NK-92 (cell line): ENCODE results near the gene SULT2B1.

Experiments used
- DNase-seq: peaks from one replicate; lab custom pipeline; 2025; ENCODE audit not compliant: unreplicated experiment; lab: John Stamatoyannopoulos, UW

SULT2B1 gene

GRCh38 chr19:48633148-48634035 is 81.4 kb downstream of the SULT2B1 start:
- no peak for DNase-seq

DNA sequence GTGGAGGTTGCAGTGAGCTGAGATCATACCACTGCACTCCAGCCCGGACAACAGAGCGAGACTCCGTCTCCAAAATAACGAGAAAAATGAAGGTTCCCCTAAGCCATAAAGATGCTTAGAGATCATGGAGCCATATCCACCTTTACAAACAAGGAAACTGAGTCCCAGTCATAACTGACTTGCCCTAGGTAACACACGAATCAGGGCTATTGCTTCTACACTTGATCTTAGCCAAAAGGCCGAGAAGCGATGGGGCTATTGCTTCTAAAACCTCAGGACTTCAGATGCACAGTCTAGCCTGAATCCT is 82.0 kb downstream of the SULT2B1 start:
- no peak for DNase-seq

GRCh38 chr19:48634424-48635262 is 82.7 kb downstream of the SULT2B1 start:
- no peak for DNase-seq

DNA sequence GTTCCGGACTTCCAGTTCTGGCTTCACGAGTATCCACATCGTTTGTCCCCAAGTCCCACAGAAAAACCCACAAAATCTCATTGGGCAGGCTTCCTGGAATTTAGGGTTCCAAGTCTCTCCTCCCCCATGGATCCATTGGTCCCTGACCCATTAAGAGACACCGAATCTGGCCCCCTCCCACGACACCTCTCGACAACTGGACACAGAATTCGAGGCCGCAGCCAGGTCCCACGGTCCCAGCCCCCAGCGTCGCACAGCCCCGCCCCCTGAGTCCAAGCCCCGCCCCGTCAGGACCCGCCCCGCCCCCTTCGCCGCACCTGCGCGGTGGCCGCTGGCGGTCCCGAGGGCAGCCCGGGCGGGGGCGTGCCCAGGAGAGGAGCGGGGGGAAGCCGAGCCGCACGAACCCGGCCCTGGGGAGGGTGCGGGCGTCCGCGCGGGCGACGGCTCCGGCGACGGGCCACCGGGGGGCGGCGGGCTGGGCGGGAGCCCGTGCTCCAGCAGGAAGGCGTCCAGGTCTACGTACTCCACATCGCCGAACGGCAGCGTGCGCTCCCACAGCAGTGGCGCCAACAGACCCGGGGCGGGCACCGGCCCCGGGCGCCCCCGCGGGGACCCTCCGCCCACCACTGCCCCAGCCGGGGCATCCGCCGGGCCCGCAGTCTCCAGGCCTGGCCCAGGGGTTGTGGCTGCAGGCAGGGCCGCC is 83.4 kb downstream of the SULT2B1 start:
- no peak for DNase-seq

- DNase-seq = no peak
These were observed 84.2 kb downstream of the SULT2B1 start for GRCh38 chr19:48635966-48636858.

DNA sequence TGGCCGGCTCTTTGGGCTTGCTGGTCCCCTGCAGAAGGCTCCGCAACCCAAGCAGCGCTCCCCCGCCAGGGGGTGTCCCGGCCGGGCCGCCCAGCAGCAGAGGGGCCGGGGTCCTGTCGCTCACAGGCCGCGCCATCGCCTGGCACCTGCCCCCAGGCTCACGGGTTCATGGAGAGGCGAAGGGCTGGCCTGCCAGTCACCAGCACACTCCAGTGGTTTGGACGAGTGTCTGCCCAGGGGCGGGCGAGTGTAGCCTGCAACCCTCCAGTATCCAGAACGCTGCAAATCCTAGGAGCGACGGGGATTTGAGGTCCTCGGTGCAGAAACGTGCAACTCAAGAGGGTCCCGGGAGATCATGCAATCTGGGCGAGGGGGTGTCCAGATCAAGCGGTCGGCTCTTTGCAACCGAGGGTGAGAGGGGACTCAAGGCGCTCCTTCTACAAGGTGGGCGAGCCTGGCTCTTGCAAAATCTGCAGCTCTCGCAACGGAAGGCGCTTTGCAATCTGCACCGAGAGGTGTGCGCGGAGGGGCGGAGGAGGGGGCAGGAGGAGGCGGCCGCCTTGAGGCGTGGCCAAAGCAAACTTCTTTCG is 85.0 kb downstream of the SULT2B1 start, which contains the start of gene DBP:
Gene DBP, minus strand, starts transcription at position 521 of the 590 bp plus-strand sequence. Its CDS starts 385 bp downstream, at position 136.
- no peak for DNase-seq

GRCh38 chr19:48637449-48637947 is 85.5 kb downstream of the SULT2B1 start:
- peak; percentile 95 for DNase-seq

DNA sequence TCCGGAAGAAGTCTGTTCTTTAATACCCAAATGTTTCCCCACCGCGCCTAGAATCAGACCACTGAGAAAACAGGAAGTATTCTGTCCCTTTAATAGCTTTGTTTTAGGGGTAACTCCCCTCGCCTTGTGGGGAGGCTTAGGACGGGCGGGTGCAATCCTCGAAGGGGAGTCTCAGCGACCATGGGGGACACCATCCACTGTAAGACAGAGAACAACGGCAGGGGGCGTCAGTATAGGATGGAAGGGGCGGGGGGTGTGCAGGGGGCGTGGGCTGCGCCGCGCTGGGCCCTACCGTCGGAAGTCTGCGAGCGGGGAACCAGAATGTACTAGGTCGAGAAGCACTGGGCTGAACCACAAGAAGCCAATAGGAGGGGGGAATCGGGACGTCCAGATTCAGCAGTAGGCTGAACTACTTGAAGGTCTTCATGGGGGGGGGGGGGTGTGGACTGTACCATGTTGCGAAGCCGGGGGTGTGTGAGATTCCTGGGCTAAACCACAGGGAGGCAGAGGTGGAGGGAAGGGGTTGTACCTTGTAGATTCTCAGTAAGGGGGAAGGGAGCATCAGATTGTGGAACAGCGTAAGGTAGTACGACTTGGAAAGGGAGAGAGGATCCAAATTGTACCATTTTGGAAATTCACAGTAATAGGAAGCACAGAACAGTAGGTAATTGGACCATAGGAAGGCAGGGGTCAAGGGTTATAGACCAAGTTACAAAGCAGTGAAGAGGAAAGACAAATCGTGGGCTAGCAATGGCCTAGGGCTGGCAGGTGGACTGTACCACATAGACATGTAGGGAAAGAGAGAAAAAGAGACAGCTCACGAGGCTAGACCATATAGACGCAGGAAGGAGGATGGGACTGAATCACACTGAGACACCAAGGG is 86.2 kb downstream of the SULT2B1 start:
- no peak for DNase-seq

GRCh38 chr19:48638831-48639381 is 86.9 kb downstream of the SULT2B1 start:
- no peak for DNase-seq

DNA sequence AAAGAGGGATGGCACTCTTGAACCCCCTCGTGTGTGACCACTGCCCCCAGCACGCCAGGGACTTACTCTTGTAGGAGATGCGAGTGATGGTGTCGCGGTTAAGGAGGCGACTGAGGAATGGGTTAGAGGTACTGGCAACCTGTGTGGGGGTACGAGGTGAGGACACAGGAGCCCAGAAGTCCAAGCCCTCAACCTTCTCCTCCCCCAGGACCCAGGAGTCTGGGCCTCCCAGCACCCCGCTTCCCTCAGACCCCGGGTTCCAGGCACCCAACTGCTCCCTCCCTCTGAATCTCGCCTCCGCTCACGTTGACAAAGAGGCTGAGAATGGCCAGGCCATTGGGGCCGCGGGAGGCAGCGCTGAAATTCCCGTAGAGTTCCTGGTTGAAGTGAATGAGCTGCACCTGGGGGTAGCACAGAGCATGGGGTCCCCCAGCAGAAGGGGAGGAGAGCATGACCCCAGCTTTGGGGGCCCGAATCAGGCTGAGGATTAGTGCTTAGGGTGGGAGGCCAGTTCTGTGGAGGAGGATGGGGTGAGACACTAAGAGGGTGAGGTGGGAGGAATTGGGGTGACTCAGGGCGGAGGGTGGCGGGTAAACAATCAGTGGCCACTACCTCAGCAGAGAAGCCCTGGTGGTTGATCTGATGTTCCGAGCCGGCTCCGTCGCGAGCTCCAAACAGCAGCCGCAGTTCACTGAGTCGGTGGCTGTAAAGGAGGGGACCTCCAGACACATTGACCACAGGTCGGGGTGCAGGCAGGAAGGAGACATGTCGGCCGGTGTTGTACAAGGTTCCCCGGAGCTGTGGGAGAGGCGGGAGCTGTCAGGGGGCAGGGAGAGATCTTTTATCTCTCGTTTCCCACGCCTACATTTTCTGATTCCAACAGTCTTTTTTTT is 87.8 kb downstream of the SULT2B1 start:
- no peak for DNase-seq

GRCh38 chr19:48641850-48642249 is 89.9 kb downstream of the SULT2B1 start:
- DNase-seq = no peak

GRCh38 chr19:48642862-48643261 is 90.9 kb downstream of the SULT2B1 start:
- DNase-seq = no peak

DNA sequence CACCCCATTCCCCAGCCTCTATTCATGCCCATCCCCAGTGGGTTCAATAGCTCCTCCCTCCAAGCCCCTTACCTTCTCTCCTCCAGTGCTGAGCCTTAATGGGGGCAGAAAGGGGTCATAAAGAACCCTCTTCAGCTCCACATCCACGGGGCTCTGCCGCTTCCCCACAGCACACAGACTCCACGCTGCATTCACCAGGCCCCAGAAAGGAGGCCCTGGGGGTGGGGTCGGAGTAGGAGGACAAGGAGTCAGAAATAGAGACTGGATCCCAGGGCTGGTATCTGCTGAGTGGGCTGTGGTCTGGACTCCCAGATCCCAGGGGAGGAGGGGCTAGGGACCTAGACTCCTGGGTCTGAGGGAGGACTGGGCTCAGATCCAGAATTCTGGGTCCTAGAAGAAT is 92.4 kb downstream of the SULT2B1 start:
- no peak for DNase-seq

- no peak for DNase-seq
These were observed 93.1 kb downstream of the SULT2B1 start for GRCh38 chr19:48644839-48645619.

DNA sequence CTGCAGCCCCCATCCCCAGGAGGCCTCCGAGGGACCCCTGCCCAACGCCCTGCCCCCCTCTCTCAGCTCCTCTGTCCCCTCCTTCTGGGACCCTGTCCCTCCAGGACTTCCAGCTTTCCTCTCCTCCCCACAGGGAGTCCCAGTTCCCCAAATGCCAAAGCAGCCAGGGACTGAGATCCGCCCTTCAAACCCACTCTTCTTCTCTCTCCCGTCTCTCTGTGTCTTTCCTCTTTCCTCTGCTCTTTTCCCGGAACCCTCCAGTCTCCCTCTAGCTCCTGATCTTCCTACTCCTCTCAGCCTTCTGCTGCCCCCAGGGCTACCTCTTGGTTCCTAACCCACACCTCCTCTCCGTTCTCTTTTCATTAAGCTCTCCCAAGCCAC is 93.6 kb downstream of the SULT2B1 start:
- no peak for DNase-seq

GRCh38 chr19:48646001-48646721 is 94.2 kb downstream of the SULT2B1 start, which contains the start of gene CA11:
TSS of gene CA11 (minus strand) at chr19:48646187. CDS start at chr19:48645632, 555 bp downstream.
- DNase-seq = peak; percentile 67
